Panc1 (cell line): Measurements from ENCODE around the gene METTL21C. TPM values are rescaled to one million over a fixed set of nuclear protein-coding genes. Genes with fewer than 3 reads are reported as not detected.

ENCODE experiments used
- ATAC-seq: fragments of 200-7000 bp; cut with Tn5 transposase; 2 replicates; pipeline ENCODE4 v1.9.1; 2020; ENCODE audit warnings: mild to moderate bottlenecking, moderate library complexity
- BruUV-seq: library from RNA; stranded (reverse); fragments of 400-500 nt; replicated peaks from 2 replicates; lab custom pipeline; 2021; lab: Mats Ljungman, UMichigan
- CTCF ChIA-PET: fragments of 300-600 bp; sonication (Branson Sonifier 250); formaldehyde crosslinking; loops from one replicate; lab custom pipeline; 2022; ENCODE audit warnings: antibody characterized with exemption; lab: Charles Lee
- POLR2A ChIA-PET: fragments of 300-600 bp; sonication (Branson Sonifier 250); formaldehyde crosslinking; loops from one replicate; lab custom pipeline; 2022; ENCODE audit warnings: antibody characterized with exemption; lab: Charles Lee
- DNase-seq: peaks from one replicate; pipeline ENCODE4 v3.0.0-alpha.2; 2010; ENCODE audit warnings: low read depth, low spot score
- H3K27ac ChIP-seq: 2 replicates; pipeline ENCODE4 v1.5.1; 2011; ENCODE audit warnings: mild to moderate bottlenecking, low read length, inconsistent platforms
- H3K27me3 ChIP-seq: fragments of 200-500 bp; sonication (Bioruptor generic); 2 replicates; pipeline ENCODE4 v1.6.0; 2014; ENCODE audit warnings: low read length, inconsistent platforms; ENCODE audit not compliant: control insufficient read depth, insufficient read depth
- H3K36me3 ChIP-seq: fragments of 200-500 bp; sonication (Bioruptor generic); 2 replicates; pipeline ENCODE4 v1.5.1; 2014; ENCODE audit warnings: inconsistent platforms, mild to moderate bottlenecking, low read length, moderate library complexity; ENCODE audit not compliant: control insufficient read depth, insufficient read depth
- H3K4me1 ChIP-seq: 2 replicates; pipeline ENCODE4 v1.5.1; 2011; ENCODE audit warnings: inconsistent platforms, mild to moderate bottlenecking, low read length, moderate library complexity; ENCODE audit not compliant: control insufficient read depth, insufficient read depth
- H3K4me3 ChIP-seq, 2 experiments: 2 replicates each; pipeline ENCODE4 v1.5.1; 2011 to 2012; ENCODE audit warnings: low read depth in 2 of 2, low read length in 2 of 2, mild to moderate bottlenecking in 2 of 2, inconsistent platforms in 1 of 2, moderate library complexity in 1 of 2
- H3K9me3 ChIP-seq: fragments of 200-500 bp; sonication (Bioruptor generic); 2 replicates; pipeline ENCODE4 v1.5.1; 2014; ENCODE audit warnings: low read depth, mild to moderate bottlenecking, inconsistent platforms, low read length, moderate library complexity; ENCODE audit not compliant: control insufficient read depth, insufficient read depth
- POLR2AphosphoS5 ChIP-seq: IDR thresholded peaks from 2 replicates; pipeline ENCODE4 v1.6.1; 2012; ENCODE audit warnings: mild to moderate bottlenecking, low read depth, low read length, moderate library complexity
- SIN3A ChIP-seq: IDR thresholded peaks from 2 replicates; pipeline ENCODE4 v1.6.1; 2012; ENCODE audit warnings: low read depth, mild to moderate bottlenecking, low read length, moderate library complexity, borderline replicate concordance; ENCODE audit not compliant: insufficient read depth
- TCF7L2 ChIP-seq: IDR thresholded peaks from 2 replicates; pipeline ENCODE4 v1.6.1; 2011; ENCODE audit warnings: mild to moderate bottlenecking, low read depth, low read length, inconsistent platforms
- in situ Hi-C: cut with HindIII; loops from 2 replicates; pipeline ENCODE4 v1.10.0; 2016; ENCODE audit warnings: low sequenced_read_pairs, low pct_unique_long_range_greater_than_20kb
- intact Hi-C: fragments of 100-400 bp; cut with micrococcal nuclease; formaldehyde crosslinking; loops from one replicate; pipeline ENCODE4 v1.10.0; 2022; ENCODE audit not compliant: unreplicated experiment
- total RNA-seq: library from RNA; stranded (reverse); gene quantifications from one replicate; pipeline ENCODE4 v1.2.1, GENCODE V29; 2021; ENCODE audit not compliant: unreplicated experiment
- TF ChIP-seq, protein P1 (sequence below): fragments of 450-650 bp; IDR thresholded peaks from 2 replicates; pipeline ENCODE4 v1.5.1; 2017; ENCODE audit warnings: mild to moderate bottlenecking
- TF ChIP-seq, protein P2 (sequence below), 2 experiments: IDR thresholded peaks; 2 replicates each; pipeline ENCODE4 v1.6.1; 2011 to 2012; ENCODE audit warnings: low read depth in 2 of 2, control low read depth in 1 of 2, low read length in 1 of 2, mild to moderate bottlenecking in 1 of 2, moderate library complexity in 1 of 2; ENCODE audit not compliant: insufficient read depth in 1 of 2

Gene METTL21C
- total RNA-seq, 1 experiment from 2014 or later, result not detected

DNA sequence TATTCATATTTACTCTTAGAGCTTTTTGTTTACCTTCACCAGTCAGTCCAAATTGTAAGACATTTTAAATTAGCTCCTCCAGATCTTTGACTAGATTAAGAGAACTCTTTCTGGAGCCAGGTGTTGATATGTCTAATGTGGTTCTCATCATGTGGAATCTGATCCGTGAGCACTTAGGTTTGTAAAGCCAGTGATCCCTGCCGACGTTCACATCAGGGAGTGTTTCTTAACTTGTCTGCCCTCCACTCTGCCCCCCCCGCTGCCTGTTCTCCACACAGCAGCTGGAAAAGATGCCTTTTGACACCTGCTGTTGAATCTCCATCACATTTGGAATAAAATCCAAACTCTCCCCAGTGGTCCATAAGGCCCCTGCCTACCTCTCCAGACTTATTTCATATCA lies 17.7 kb downstream of the METTL21C start (continued):
- TF ChIP-seq SIN3A, result no peak

DNA sequence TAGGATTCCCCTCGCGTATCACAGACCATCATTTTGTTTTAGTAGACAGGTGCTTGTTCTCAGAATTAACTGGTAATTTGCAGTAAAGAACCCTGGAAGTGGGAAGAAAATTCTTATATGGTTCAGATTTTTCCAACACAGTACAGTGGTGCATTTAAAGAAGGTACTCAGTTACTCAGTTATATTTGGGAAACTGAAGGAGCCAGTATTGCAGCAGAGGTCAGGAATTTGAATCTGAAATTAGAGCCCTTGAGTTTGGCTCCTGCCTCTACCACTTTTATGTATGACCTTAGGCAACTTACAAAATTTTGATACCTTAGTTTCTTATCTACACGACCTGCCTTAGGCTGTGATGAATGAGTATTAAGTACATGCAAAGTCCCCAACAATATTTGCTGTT lies 19.7 kb downstream of the METTL21C start:
- Histone ChIP-seq H3K4me3 (no peak overlapping the region), H3K27ac (no peak overlapping the region), H3K36me3 (no peaks in the 10 kb centered on the region; the same call in 1 of the 2 replicates), H3K9me3 (no peaks in the 10 kb centered on the region), H3K27me3 (no peaks in the 10 kb centered on the region), H3K4me1 (no peaks in the 10 kb centered on the region)
- DNase-seq, result no peak
- in situ Hi-C loops, result no loop called here
- ATAC-seq, result no peak
- POLR2A ChIA-PET, result no interaction called here
- intact Hi-C loops, result no loop called here
- CTCF ChIA-PET, result no interaction called here
- TF ChIP-seq, protein P1, sequence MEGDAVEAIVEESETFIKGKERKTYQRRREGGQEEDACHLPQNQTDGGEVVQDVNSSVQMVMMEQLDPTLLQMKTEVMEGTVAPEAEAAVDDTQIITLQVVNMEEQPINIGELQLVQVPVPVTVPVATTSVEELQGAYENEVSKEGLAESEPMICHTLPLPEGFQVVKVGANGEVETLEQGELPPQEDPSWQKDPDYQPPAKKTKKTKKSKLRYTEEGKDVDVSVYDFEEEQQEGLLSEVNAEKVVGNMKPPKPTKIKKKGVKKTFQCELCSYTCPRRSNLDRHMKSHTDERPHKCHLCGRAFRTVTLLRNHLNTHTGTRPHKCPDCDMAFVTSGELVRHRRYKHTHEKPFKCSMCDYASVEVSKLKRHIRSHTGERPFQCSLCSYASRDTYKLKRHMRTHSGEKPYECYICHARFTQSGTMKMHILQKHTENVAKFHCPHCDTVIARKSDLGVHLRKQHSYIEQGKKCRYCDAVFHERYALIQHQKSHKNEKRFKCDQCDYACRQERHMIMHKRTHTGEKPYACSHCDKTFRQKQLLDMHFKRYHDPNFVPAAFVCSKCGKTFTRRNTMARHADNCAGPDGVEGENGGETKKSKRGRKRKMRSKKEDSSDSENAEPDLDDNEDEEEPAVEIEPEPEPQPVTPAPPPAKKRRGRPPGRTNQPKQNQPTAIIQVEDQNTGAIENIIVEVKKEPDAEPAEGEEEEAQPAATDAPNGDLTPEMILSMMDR, result no peak
- TF ChIP-seq, protein P2, sequence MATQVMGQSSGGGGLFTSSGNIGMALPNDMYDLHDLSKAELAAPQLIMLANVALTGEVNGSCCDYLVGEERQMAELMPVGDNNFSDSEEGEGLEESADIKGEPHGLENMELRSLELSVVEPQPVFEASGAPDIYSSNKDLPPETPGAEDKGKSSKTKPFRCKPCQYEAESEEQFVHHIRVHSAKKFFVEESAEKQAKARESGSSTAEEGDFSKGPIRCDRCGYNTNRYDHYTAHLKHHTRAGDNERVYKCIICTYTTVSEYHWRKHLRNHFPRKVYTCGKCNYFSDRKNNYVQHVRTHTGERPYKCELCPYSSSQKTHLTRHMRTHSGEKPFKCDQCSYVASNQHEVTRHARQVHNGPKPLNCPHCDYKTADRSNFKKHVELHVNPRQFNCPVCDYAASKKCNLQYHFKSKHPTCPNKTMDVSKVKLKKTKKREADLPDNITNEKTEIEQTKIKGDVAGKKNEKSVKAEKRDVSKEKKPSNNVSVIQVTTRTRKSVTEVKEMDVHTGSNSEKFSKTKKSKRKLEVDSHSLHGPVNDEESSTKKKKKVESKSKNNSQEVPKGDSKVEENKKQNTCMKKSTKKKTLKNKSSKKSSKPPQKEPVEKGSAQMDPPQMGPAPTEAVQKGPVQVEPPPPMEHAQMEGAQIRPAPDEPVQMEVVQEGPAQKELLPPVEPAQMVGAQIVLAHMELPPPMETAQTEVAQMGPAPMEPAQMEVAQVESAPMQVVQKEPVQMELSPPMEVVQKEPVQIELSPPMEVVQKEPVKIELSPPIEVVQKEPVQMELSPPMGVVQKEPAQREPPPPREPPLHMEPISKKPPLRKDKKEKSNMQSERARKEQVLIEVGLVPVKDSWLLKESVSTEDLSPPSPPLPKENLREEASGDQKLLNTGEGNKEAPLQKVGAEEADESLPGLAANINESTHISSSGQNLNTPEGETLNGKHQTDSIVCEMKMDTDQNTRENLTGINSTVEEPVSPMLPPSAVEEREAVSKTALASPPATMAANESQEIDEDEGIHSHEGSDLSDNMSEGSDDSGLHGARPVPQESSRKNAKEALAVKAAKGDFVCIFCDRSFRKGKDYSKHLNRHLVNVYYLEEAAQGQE (IDR thresholded peaks at IDR 0.05; ENCODE audit: insufficient read depth in 1 of 2, low read depth in 2 of 2, low read length in 1 of 2), result no peak
- BruUV-seq, result no TSS peak

DNA sequence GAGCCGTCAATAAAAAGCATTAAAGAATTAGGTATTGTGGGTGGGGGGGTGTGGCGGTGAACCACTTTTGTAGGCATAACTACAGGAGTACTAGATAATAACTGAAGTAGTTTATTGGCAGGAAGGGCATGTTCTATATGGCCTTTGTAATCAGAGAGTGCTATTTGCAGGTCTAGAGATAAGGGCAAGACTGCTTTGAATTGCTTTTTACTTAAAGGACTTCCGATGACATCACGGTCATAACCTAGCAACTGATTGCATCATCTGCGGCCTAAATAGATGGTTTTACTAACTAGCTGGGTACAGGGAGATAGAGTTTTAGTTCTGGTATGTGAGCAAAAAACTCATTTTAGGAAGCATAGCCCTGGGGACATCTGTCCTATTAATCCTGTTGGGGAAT lies 24.7 kb downstream of the METTL21C start:
- Histone ChIP-seq H3K4me1 (no peaks in the 10 kb centered on the region), H3K9me3 (no peaks in the 10 kb centered on the region), H3K4me3 (no peak overlapping the region), H3K27me3 (no peaks in the 10 kb centered on the region), H3K36me3 (peaks cover 4% of the 10 kb centered on the region), H3K27ac (no peak overlapping the region)
- in situ Hi-C loops (no loop called here), intact Hi-C loops (no loop called here)
- ATAC-seq (no peak), DNase-seq (no peak)
- ChIA-PET POLR2A (interaction anchor here (0.7 kb wide), 1 partner anchor 66 kb away, joined by 5 read pairs; no protein-coding TSS in a partner anchor), CTCF (no interaction called here)
- BruUV-seq, result no TSS peak
- TF ChIP-seq POLR2AphosphoS5 (no peak), SIN3A (no peak), TCF7L2 (no peak)
- TF ChIP-seq, protein P1, result no peak
- TF ChIP-seq, protein P2 (IDR thresholded peaks at IDR 0.05; ENCODE audit: insufficient read depth in 1 of 2, low read depth in 2 of 2, low read length in 1 of 2), result no peak
